HEK293 (cell line): ENCODE measurements around the gene SLC27A2.

Source experiments
- CTCF ChIP-seq: fragments of 450-650 bp; formaldehyde crosslinking; IDR thresholded peaks from 2 replicates; pipeline ENCODE4 v1.5.1; 2016; ENCODE audit warnings: missing biosample characterization, missing genetic modification characterization
- REST ChIP-seq: fragments of 450-650 bp; formaldehyde crosslinking; IDR thresholded peaks from 2 replicates; pipeline ENCODE4 v1.5.1; 2016; ENCODE audit warnings: missing biosample characterization, missing genetic modification characterization
- SETDB1 ChIP-seq: IDR thresholded peaks from one replicate; pipeline ENCODE4 v1.6.1; 2017; ENCODE audit warnings: mild to moderate bottlenecking, low read length, moderate library complexity, mixed read lengths; ENCODE audit not compliant: insufficient read length
- ZNF37A ChIP-seq: fragments of 450-650 bp; IDR thresholded peaks from 2 replicates; pipeline ENCODE4 v1.5.1; 2018; ENCODE audit warnings: missing biosample characterization, missing genetic modification characterization
- ZNF560 ChIP-seq: fragments of 450-650 bp; formaldehyde crosslinking; IDR thresholded peaks from 2 replicates; pipeline ENCODE4 v1.5.1; 2017; ENCODE audit warnings: missing biosample characterization, missing genetic modification characterization, borderline replicate concordance
- ZNF660 ChIP-seq: fragments of 450-650 bp; IDR thresholded peaks from 2 replicates; pipeline ENCODE4 v1.5.1; 2018; ENCODE audit warnings: missing biosample characterization, mild to moderate bottlenecking, missing genetic modification characterization
- ZNF768 ChIP-seq: fragments of 450-650 bp; formaldehyde crosslinking; IDR thresholded peaks from 2 replicates; pipeline ENCODE4 v1.5.1; 2018; ENCODE audit warnings: missing biosample characterization, mild to moderate bottlenecking, missing genetic modification characterization
- ZSCAN5A ChIP-seq: fragments of 450-650 bp; formaldehyde crosslinking; IDR thresholded peaks from 2 replicates; pipeline ENCODE4 v1.5.1; 2016; ENCODE audit warnings: missing biosample characterization, missing genetic modification characterization

GRCh38 chr15:50244153-50244552 lies 62.2 kb downstream of the SLC27A2 start:
- TF ChIP-seq SETDB1 (no peak), CTCF (tag by site-specific recombination) (no peak), ZNF37A (tag by site-specific recombination) (no peak), REST (no peak), ZNF660 (tag by site-specific recombination) (no peak), ZSCAN5A (tag by site-specific recombination) (no peak), ZNF768 (tag by site-specific recombination) (no peak), ZNF560 (tag by site-specific recombination) (no peak)
